ENCODE measurements around the gene LCNL1.
"Not testable (repeated sequence)": the region's sequence is repeated elsewhere in the genome, so short reads cannot be mapped to it uniquely, and the experiment has no call there.

Gene LCNL1

GRCh38 chr9:137030538-137031527 lies 48.0 kb downstream of the LCNL1 start:
- in situ Hi-C loops (cut with MboI; ENCODE audit: low sequenced_read_pairs, unreplicated experiment): loop anchor here (10.0 kb wide), 1 partner anchor 256 kb away; no protein-coding TSS in a partner anchor
- no peak for DNase-seq (ENCODE audit: low spot score)
- no peak for TF ChIP-seq CTCF (IDR thresholded peaks at IDR 0.05; ENCODE audit: borderline replicate concordance, control extremely low read depth, extremely low read depth, insufficient read depth, missing control alignments)

GRCh38 chr9:137031904-137032640 lies 49.3 kb downstream of the LCNL1 start, which contains the start of gene FUT7:
TSS of gene FUT7 (minus strand) at chr9:137032088. CDS start at chr9:137031991, 97 bp downstream.
- DNase-seq (ENCODE audit: low spot score): no peak
- no peak for TF ChIP-seq CTCF (IDR thresholded peaks at IDR 0.05; ENCODE audit: borderline replicate concordance, control extremely low read depth, extremely low read depth, insufficient read depth, missing control alignments)
- in situ Hi-C loops (cut with MboI; ENCODE audit: low sequenced_read_pairs, unreplicated experiment): loop anchor here (10.0 kb wide), 1 partner anchor 257 kb away; no protein-coding TSS in a partner anchor

- in situ Hi-C loops (cut with MboI; ENCODE audit: low sequenced_read_pairs, unreplicated experiment): loop anchor here (10.0 kb wide), 1 partner anchor 258 kb away; no protein-coding TSS in a partner anchor
- no peak for DNase-seq (ENCODE audit: low spot score)
- no peak for TF ChIP-seq CTCF (IDR thresholded peaks at IDR 0.05; ENCODE audit: borderline replicate concordance, control extremely low read depth, extremely low read depth, insufficient read depth, missing control alignments)
Observed at GRCh38 chr9:137032858-137033257, 50.1 kb downstream of the LCNL1 start.

- in situ Hi-C loops (cut with MboI; ENCODE audit: low sequenced_read_pairs, unreplicated experiment): loop anchor here (10.0 kb wide), 1 partner anchor 259 kb away; no protein-coding TSS in a partner anchor
- not testable (repeated sequence) for DNase-seq (ENCODE audit: low spot score)
Observed at GRCh38 chr9:137033481-137033880, 50.7 kb downstream of the LCNL1 start.

GRCh38 chr9:137034039-137034708 lies 51.4 kb downstream of the LCNL1 start:
- no peak for DNase-seq (ENCODE audit: low spot score)
- in situ Hi-C loops (cut with MboI; ENCODE audit: low sequenced_read_pairs, unreplicated experiment): loop anchor here (10.0 kb wide), 1 partner anchor 259 kb away; no protein-coding TSS in a partner anchor
- TF ChIP-seq CTCF (IDR thresholded peaks at IDR 0.05; ENCODE audit: borderline replicate concordance, control extremely low read depth, extremely low read depth, insufficient read depth, missing control alignments): no peak

- TF ChIP-seq CTCF (IDR thresholded peaks at IDR 0.05; ENCODE audit: borderline replicate concordance, control extremely low read depth, extremely low read depth, insufficient read depth, missing control alignments): peak; percentile 99
- in situ Hi-C loops (cut with MboI; ENCODE audit: low sequenced_read_pairs, unreplicated experiment): loop anchor here (10.0 kb wide), 1 partner anchor 260 kb away; no protein-coding TSS in a partner anchor
- peak; percentile 95 for DNase-seq (ENCODE audit: low spot score)
Observed at GRCh38 chr9:137034709-137035506, 52.1 kb downstream of the LCNL1 start.
